Activated naive CD8-positive, alpha-beta T cell (primary cell): Measurements from ENCODE around the gene C15orf39.

Source experiments
- H3K27ac Mint-ChIP-seq: one replicate; pipeline ENCODE4 v1.8.0; 2021; ENCODE audit warnings: mixed read lengths
- H3K27me3 Mint-ChIP-seq: one replicate; pipeline ENCODE4 v1.8.0; 2021; ENCODE audit warnings: mixed read lengths
- H3K36me3 Mint-ChIP-seq: one replicate; pipeline ENCODE4 v1.8.0; 2021; ENCODE audit warnings: mixed read lengths
- H3K4me1 Mint-ChIP-seq: one replicate; pipeline ENCODE4 v1.8.0; 2021; ENCODE audit warnings: low read depth, mixed read lengths
- H3K4me3 Mint-ChIP-seq: one replicate; pipeline ENCODE4 v1.8.0; 2021; ENCODE audit warnings: mild to moderate bottlenecking, mixed read lengths
- H3K9me3 Mint-ChIP-seq: one replicate; pipeline ENCODE4 v1.8.0; 2021; ENCODE audit warnings: low read depth, mixed read lengths

Gene C15orf39

GRCh38 chr15:75200391-75200764 lies 1.3 kb upstream of the C15orf39 start:
- Mint-ChIP-seq H3K9me3 (no peaks in the 10 kb centered on the region), H3K4me1 (peaks cover 41% of the 10 kb centered on the region), H3K27ac (no peak overlapping the region)

GRCh38 chr15:75200765-75201615 lies 692 bp upstream of the C15orf39 start:
- Mint-ChIP-seq H3K4me1 (peaks cover 41% of the 10 kb centered on the region), H3K27me3 (no peaks in the 10 kb centered on the region), H3K27ac (peak overlapping the region; percentile 93), H3K9me3 (no peaks in the 10 kb centered on the region), H3K36me3 (no peaks in the 10 kb centered on the region), H3K4me3 (peak overlapping the region; percentile 95)

More at GRCh38 chr15:75200391-75200764, 1.3 kb upstream of the C15orf39 start:
- no peaks in the 10 kb centered on the region for H3K36me3 Mint-ChIP-seq
- H3K4me3 Mint-ChIP-seq = peak overlapping the region; percentile 95
- no peaks in the 10 kb centered on the region for H3K27me3 Mint-ChIP-seq

GRCh38 chr15:75202251-75203016 lies 752 bp downstream of the C15orf39 start:
- no peaks in the 10 kb centered on the region for H3K36me3 Mint-ChIP-seq
- no peaks in the 10 kb centered on the region for H3K9me3 Mint-ChIP-seq
- peak overlapping the region; percentile 92 for H3K27ac Mint-ChIP-seq
- peaks cover 46% of the 10 kb centered on the region for H3K4me1 Mint-ChIP-seq
- peak overlapping the region; percentile 90 for H3K4me3 Mint-ChIP-seq
- H3K27me3 Mint-ChIP-seq = no peaks in the 10 kb centered on the region

GRCh38 chr15:75203017-75203907 lies 1.6 kb downstream of the C15orf39 start:
- no peaks in the 10 kb centered on the region for H3K36me3 Mint-ChIP-seq
- H3K4me1 Mint-ChIP-seq = peaks cover 46% of the 10 kb centered on the region
- H3K4me3 Mint-ChIP-seq = peak overlapping the region; percentile 90
- H3K9me3 Mint-ChIP-seq = no peaks in the 10 kb centered on the region
- no peaks in the 10 kb centered on the region for H3K27me3 Mint-ChIP-seq
- peak overlapping the region; percentile 92 for H3K27ac Mint-ChIP-seq

- H3K27me3 Mint-ChIP-seq = no peaks in the 10 kb centered on the region
- H3K4me1 Mint-ChIP-seq = peaks cover 42% of the 10 kb centered on the region
- H3K9me3 Mint-ChIP-seq = no peaks in the 10 kb centered on the region
- peak overlapping the region; percentile 75 for H3K27ac Mint-ChIP-seq
- H3K36me3 Mint-ChIP-seq = no peaks in the 10 kb centered on the region
- peak overlapping the region; percentile 90 for H3K4me3 Mint-ChIP-seq
Observed at GRCh38 chr15:75203908-75204263, 2.2 kb downstream of the C15orf39 start.

- no peaks in the 10 kb centered on the region for H3K9me3 Mint-ChIP-seq
- peaks cover 4% of the 10 kb centered on the region for H3K36me3 Mint-ChIP-seq
- H3K4me3 Mint-ChIP-seq = peak overlapping the region; percentile 90
- H3K27me3 Mint-ChIP-seq = no peaks in the 10 kb centered on the region
- H3K27ac Mint-ChIP-seq = peak overlapping the region; percentile 75
- peaks cover 44% of the 10 kb centered on the region for H3K4me1 Mint-ChIP-seq
Observed at GRCh38 chr15:75204340-75205063, 2.8 kb downstream of the C15orf39 start.

GRCh38 chr15:75205064-75205395 lies 3.3 kb downstream of the C15orf39 start:
- H3K36me3 Mint-ChIP-seq = peaks cover 4% of the 10 kb centered on the region
- peak overlapping the region; percentile 90 for H3K4me3 Mint-ChIP-seq
- peak overlapping the region; percentile 50 for H3K27ac Mint-ChIP-seq
- no peaks in the 10 kb centered on the region for H3K9me3 Mint-ChIP-seq
- H3K4me1 Mint-ChIP-seq = peaks cover 45% of the 10 kb centered on the region
- no peaks in the 10 kb centered on the region for H3K27me3 Mint-ChIP-seq

- H3K27me3 Mint-ChIP-seq = no peaks in the 10 kb centered on the region
- H3K9me3 Mint-ChIP-seq = no peaks in the 10 kb centered on the region
- no peak overlapping the region for H3K27ac Mint-ChIP-seq
- peaks cover 4% of the 10 kb centered on the region for H3K36me3 Mint-ChIP-seq
- no peak overlapping the region for H3K4me3 Mint-ChIP-seq
- H3K4me1 Mint-ChIP-seq = peaks cover 40% of the 10 kb centered on the region
Observed at GRCh38 chr15:75206006-75206405, 4.3 kb downstream of the C15orf39 start.

- Mint-ChIP-seq H3K9me3 (no peaks in the 10 kb centered on the region), H3K27ac (no peak overlapping the region), H3K36me3 (peaks cover 4% of the 10 kb centered on the region), H3K27me3 (no peaks in the 10 kb centered on the region), H3K4me3 (no peak overlapping the region), H3K4me1 (peaks cover 38% of the 10 kb centered on the region)
Observed at GRCh38 chr15:75206803-75207617, 5.3 kb downstream of the C15orf39 start.

GRCh38 chr15:75207618-75208500 lies 6.2 kb downstream of the C15orf39 start:
- no peak overlapping the region for H3K4me3 Mint-ChIP-seq
- no peaks in the 10 kb centered on the region for H3K9me3 Mint-ChIP-seq
- no peaks in the 10 kb centered on the region for H3K27me3 Mint-ChIP-seq
- no peak overlapping the region for H3K27ac Mint-ChIP-seq
- H3K36me3 Mint-ChIP-seq = peaks cover 4% of the 10 kb centered on the region
- H3K4me1 Mint-ChIP-seq = peaks cover 38% of the 10 kb centered on the region

- peaks cover 36% of the 10 kb centered on the region for H3K4me1 Mint-ChIP-seq
- H3K9me3 Mint-ChIP-seq = no peaks in the 10 kb centered on the region
- peak overlapping the region; percentile 58 for H3K27ac Mint-ChIP-seq
- no peaks in the 10 kb centered on the region for H3K27me3 Mint-ChIP-seq
- H3K36me3 Mint-ChIP-seq = peaks cover 4% of the 10 kb centered on the region
- H3K4me3 Mint-ChIP-seq = peak overlapping the region; percentile 30
Observed at GRCh38 chr15:75208501-75209288, 7.0 kb downstream of the C15orf39 start.

- peak overlapping the region; percentile 58 for H3K27ac Mint-ChIP-seq
- H3K9me3 Mint-ChIP-seq = no peaks in the 10 kb centered on the region
- peaks cover 4% of the 10 kb centered on the region for H3K36me3 Mint-ChIP-seq
- peaks cover 31% of the 10 kb centered on the region for H3K4me1 Mint-ChIP-seq
- H3K4me3 Mint-ChIP-seq = peak overlapping the region; percentile 30
- H3K27me3 Mint-ChIP-seq = no peaks in the 10 kb centered on the region
Observed at GRCh38 chr15:75209289-75209676, 7.6 kb downstream of the C15orf39 start.
